22Rv1 (cell line): ENCODE results near the gene EVPL.

ENCODE experiments used
- H3K27ac ChIP-seq: fragments of 450-650 bp; 2 replicates; pipeline ENCODE4 v1.5.1; 2017
- ZFX ChIP-seq: fragments of 450-650 bp; IDR thresholded peaks from 2 replicates; pipeline ENCODE4 v1.6.1; 2017; ENCODE audit warnings: antibody characterized with exemption, borderline replicate concordance
- TF ChIP-seq, protein P1 (sequence below): fragments of 450-650 bp; IDR thresholded peaks from 2 replicates; pipeline ENCODE4 v1.5.1; 2017; ENCODE audit warnings: mild to moderate bottlenecking

EVPL gene

GRCh38 chr17:76032073-76032779, 5.1 kb upstream of the EVPL start:
- TF ChIP-seq, protein P1, sequence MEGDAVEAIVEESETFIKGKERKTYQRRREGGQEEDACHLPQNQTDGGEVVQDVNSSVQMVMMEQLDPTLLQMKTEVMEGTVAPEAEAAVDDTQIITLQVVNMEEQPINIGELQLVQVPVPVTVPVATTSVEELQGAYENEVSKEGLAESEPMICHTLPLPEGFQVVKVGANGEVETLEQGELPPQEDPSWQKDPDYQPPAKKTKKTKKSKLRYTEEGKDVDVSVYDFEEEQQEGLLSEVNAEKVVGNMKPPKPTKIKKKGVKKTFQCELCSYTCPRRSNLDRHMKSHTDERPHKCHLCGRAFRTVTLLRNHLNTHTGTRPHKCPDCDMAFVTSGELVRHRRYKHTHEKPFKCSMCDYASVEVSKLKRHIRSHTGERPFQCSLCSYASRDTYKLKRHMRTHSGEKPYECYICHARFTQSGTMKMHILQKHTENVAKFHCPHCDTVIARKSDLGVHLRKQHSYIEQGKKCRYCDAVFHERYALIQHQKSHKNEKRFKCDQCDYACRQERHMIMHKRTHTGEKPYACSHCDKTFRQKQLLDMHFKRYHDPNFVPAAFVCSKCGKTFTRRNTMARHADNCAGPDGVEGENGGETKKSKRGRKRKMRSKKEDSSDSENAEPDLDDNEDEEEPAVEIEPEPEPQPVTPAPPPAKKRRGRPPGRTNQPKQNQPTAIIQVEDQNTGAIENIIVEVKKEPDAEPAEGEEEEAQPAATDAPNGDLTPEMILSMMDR, result no peak
- TF ChIP-seq ZFX, result no peak
- no peak overlapping the region for H3K27ac ChIP-seq

DNA sequence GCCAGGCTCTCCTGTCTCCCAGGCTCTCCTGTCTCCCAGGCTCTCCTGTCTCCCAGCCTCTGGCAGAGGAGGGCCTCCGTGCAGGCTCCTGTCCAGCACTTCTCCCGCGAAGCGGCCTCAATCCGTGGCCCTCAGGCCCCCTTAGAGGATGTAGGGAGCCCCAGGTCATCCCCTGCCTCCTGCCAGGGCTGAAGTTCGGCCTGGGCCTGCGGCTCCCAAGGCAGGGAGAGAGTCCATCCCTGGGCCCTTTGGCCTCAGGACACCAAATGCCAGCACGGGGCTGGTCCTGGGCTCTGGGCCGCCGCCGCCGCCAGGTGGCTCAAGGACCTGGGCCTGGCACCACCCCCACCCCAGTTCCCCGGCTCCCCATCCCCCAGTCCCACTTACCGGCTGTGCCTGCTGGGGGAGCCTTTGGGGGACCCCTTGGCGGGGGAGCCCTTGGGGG, 370 bp downstream of the EVPL start:
- H3K27ac ChIP-seq, result peak overlapping the region; percentile 58
- TF ChIP-seq, protein P1, result no peak
- no peak for TF ChIP-seq ZFX

DNA sequence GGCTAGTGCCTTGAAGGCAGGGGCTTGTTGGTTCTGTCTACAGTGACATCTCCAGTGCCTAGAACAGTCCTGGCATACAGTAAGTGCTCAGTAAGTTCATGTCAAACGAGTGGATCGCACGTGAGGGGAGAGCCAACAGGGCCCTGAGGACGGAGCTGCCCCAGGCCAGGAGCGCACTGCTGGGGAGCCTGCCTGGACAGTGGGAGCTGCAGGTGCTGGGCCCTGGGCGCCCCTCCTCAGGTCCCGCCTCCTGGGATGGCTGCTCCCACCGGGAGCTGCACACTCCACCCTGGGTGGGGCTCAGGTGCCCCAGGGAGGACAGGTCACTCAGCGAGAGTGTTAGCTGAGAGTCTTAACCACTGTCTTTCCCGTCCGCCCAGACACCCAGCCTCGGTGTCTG, 1.8 kb downstream of the EVPL start:
- TF ChIP-seq ZFX, result no peak
- TF ChIP-seq, protein P1, result no peak
- H3K27ac ChIP-seq, result no peak overlapping the region

- no peak for TF ChIP-seq ZFX
- TF ChIP-seq, protein P1, result no peak
- H3K27ac ChIP-seq, result no peak overlapping the region
These were observed 2.8 kb downstream of the EVPL start for GRCh38 chr17:76024353-76024752.

DNA sequence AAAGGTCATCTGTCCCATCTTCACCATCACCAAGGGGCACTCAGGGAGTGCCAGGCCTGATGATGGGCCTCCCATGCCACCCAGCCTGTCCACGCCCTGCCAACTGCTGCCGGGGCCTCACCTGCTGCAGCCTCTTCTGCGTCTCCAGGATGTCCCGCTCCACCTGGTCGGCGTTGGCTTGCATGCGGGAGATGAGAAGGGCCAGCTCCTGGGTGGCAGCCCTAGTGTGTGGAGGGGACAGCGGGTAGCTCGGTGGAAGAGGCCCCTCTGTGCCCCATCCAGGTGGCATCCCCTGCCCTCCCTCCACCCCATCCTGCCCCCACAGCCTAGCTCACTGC, 3.2 kb downstream of the EVPL start:
- no peak for TF ChIP-seq ZFX
- TF ChIP-seq, protein P1, result no peak
- no peak overlapping the region for H3K27ac ChIP-seq

- TF ChIP-seq, protein P1, result no peak
- TF ChIP-seq ZFX, result no peak
These were observed 3.9 kb downstream of the EVPL start for GRCh38 chr17:76022973-76023899.

GRCh38 chr17:76022285-76022684, 4.8 kb downstream of the EVPL start:
- TF ChIP-seq ZFX, result no peak
- TF ChIP-seq, protein P1, result no peak
- no peak overlapping the region for H3K27ac ChIP-seq

More at GRCh38 chr17:76022973-76023899, 3.9 kb downstream of the EVPL start:
- no peak overlapping the region for H3K27ac ChIP-seq
